Colonic mucosa (tissue), 4 donors: ENCODE measurements around the gene ST7. TPM values are rescaled to one million over a fixed set of nuclear protein-coding genes. Genes with fewer than 3 reads are reported as not detected.
"Not testable (repeated sequence)": the region's sequence is repeated elsewhere in the genome, so short reads cannot be mapped to it uniquely, and the experiment has no call there.

Experiments used
- DNase-seq: peaks from one replicate; pipeline ENCODE4 v3.0.0-alpha.2; 2020
- H3K27ac ChIP-seq: fragments of 200-600 bp; one replicate; pipeline ENCODE4 v1.8.0; 2021
- H3K27me3 ChIP-seq: fragments of 200-600 bp; one replicate; pipeline ENCODE4 v1.8.0; 2021
- H3K36me3 ChIP-seq: fragments of 200-600 bp; one replicate; pipeline ENCODE4 v1.8.0; 2021
- H3K4me1 ChIP-seq: fragments of 200-600 bp; one replicate; pipeline ENCODE4 v1.8.0; 2021; ENCODE audit warnings: mild to moderate bottlenecking
- H3K4me3 ChIP-seq: fragments of 200-600 bp; one replicate; pipeline ENCODE4 v1.8.0; 2021
- H3K9ac ChIP-seq, 2 donors: one replicate each; pipeline ENCODE4 v1.7.0; 2013; ENCODE audit warnings: control low read depth in 2 of 2, low read depth in 2 of 2, low read length in 2 of 2
- H3K9me3 ChIP-seq: fragments of 200-600 bp; one replicate; pipeline ENCODE4 v1.8.0; 2021
- intact Hi-C: fragments of 100-400 bp; cut with DNase I; formaldehyde crosslinking; loops from one replicate; pipeline ENCODE4 v1.14.1; 2022
- total RNA-seq, 2 donors: library from RNA; stranded (reverse); fragmentation: NEBNext Ultra II Directional in 1 of 2; extraction: Animal tissue kit (Norgen Biotek cat#: 25700) in 1 of 2; gene quantifications; one replicate each; pipeline ENCODE4 v1.2.1, GENCODE V29; 2021
- TF ChIP-seq, protein P1 (sequence below): fragments of 200-600 bp; IDR thresholded peaks from one replicate; pipeline ENCODE4 v1.8.0; 2022; ENCODE audit warnings: antibody characterized with exemption, mild to moderate bottlenecking
- donor health status: healthy.
- donor health status: DM: no; HTN: no; CAD: no.
- donor health status: DM: no; HTN: no; CAD: no.

Gene ST7
- total RNA-seq, 2 donors from 2014 or later = 10.6 to 12.2 TPM

DNA sequence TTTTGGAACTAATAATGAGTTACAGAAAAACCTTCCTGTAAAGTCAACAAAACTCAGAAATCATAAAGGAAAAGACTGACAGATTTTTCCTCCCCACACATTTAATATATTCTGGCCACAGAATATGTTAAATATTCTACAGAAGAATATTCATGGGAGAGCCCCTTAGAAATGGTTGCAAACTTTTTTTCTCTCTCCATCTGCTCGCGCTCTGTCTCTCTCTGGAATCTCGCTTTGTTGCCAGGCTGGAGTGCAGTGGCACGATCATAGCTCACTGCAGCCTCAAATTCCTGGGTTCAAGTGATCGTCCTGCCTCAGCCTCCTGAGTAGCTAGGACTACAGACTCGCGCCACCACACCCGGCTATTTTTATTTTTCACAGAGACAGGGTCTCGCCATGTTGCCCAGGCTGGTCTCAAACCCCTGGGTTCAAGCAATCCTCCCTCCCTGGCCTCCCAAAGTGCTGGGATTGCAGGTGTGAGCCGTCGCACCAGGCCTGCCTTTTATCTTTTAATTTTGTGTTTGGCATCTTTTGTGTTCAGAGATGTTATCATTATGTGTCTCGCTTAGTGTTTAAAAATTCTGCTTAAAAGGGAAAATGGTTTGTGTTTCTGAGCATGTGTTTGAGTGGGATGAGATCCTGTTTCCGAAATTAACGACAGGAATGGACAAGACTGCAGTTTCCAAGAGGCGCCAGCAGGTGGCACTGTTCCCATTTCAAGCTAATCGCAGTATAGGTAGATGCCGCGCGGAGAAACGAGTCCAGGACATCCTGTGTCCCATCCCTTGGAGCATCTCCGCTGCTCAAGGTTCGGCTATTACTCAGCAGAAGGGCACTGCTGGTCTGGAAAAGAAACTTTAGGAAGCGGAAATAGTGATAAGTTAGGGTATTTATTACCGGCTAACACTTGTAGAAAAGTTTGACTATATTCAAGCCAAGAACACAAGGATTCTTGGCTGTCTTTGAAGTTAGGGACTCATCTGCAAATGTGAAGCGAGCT, 23.1 kb upstream of the ST7 start:
- TF ChIP-seq, protein P1, sequence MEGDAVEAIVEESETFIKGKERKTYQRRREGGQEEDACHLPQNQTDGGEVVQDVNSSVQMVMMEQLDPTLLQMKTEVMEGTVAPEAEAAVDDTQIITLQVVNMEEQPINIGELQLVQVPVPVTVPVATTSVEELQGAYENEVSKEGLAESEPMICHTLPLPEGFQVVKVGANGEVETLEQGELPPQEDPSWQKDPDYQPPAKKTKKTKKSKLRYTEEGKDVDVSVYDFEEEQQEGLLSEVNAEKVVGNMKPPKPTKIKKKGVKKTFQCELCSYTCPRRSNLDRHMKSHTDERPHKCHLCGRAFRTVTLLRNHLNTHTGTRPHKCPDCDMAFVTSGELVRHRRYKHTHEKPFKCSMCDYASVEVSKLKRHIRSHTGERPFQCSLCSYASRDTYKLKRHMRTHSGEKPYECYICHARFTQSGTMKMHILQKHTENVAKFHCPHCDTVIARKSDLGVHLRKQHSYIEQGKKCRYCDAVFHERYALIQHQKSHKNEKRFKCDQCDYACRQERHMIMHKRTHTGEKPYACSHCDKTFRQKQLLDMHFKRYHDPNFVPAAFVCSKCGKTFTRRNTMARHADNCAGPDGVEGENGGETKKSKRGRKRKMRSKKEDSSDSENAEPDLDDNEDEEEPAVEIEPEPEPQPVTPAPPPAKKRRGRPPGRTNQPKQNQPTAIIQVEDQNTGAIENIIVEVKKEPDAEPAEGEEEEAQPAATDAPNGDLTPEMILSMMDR = peak; percentile 93
- no peaks in the 10 kb centered on the region for H3K4me1 ChIP-seq
- H3K4me3 ChIP-seq = no peak overlapping the region
- H3K9ac ChIP-seq = no peak overlapping the region
- no peaks in the 10 kb centered on the region for H3K9me3 ChIP-seq
- intact Hi-C loops = loop anchor here (5.0 to 10.0 kb wide), 2 partner anchors 55 to 197 kb away; no protein-coding TSS in a partner anchor
- no peak overlapping the region for H3K27ac ChIP-seq
- peak; percentile 81 for DNase-seq
- no peaks in the 10 kb centered on the region for H3K36me3 ChIP-seq
- no peaks in the 10 kb centered on the region for H3K27me3 ChIP-seq

DNA sequence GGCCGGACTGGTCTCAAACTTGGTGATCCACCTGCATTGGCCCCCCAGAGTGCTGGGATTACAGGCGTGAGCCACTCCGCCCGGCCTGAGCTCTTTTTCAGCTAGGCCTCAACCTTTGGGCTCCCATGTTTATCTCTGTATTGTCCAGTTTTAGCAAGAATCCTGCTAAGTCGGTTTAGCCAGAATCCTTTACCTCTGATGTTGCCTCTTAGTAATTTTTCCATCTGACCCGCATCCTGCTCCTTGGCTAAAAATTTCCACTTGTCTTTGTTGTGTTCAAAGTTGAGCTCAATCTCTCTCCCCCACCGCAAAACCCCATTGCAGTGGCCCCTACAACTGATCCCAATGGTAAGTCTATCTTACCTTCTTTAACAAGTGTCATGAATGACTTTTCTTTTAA, 20.7 kb upstream of the ST7 start:
- intact Hi-C loops = loop anchor here (5.0 to 10.0 kb wide), 2 partner anchors 52 to 195 kb away; no protein-coding TSS in a partner anchor
- no peak overlapping the region for H3K27ac ChIP-seq
- no peak for DNase-seq
- H3K9ac ChIP-seq = no peak overlapping the region
- H3K4me3 ChIP-seq = no peak overlapping the region
- no peaks in the 10 kb centered on the region for H3K9me3 ChIP-seq
- no peaks in the 10 kb centered on the region for H3K27me3 ChIP-seq
- TF ChIP-seq, protein P1 = no peak
- no peaks in the 10 kb centered on the region for H3K4me1 ChIP-seq
- no peaks in the 10 kb centered on the region for H3K36me3 ChIP-seq

DNA sequence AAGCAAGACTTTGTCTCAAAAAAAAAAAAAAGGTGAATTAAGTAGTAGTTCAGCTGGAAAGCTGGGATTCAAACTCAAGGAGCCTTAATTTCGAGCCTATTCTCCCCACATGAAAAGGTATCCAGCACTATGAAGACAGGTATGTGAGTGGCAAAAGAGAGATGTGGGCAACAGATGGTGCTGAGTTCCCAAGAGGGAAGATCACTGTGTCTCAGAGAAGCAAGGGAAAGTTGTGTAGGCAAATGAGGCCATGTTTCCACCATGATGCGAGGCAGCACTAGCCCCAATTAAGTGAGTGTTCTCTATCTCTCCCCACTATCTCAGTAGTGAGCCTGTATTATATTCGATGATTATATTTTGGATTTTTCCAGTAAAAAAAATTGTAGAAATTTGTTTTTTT, 19.8 kb upstream of the ST7 start:
- Histone ChIP-seq H3K9ac (no peak overlapping the region), H3K9me3 (no peaks in the 10 kb centered on the region), H3K4me3 (no peak overlapping the region), H3K27me3 (no peaks in the 10 kb centered on the region), H3K27ac (no peak overlapping the region), H3K4me1 (no peaks in the 10 kb centered on the region), H3K36me3 (no peaks in the 10 kb centered on the region)
- TF ChIP-seq, protein P1 = no peak
- no peak for DNase-seq
- intact Hi-C loops = loop anchor here (5.0 to 10.0 kb wide), 2 partner anchors 51 to 194 kb away; no protein-coding TSS in a partner anchor

DNA sequence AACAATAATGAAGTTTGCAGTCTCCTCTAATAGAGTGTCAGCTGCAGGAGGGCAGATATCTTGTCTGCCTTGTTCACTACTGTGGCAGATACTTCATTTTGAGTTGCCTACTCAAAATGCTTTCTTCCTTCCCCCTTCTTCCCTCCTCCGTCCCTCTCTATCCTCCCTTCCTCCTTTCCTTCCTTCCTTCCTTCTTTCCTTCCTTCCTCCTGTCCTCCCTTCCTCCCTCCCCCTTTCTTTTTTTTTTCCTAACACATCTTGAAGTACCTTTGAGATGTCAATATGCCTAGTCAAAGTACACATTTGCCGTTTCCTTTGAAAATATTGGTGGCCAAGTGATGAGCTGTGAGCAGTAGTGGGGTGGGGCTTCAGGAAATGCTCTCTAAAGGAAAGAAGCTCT, 18.7 kb upstream of the ST7 start:
- H3K27ac ChIP-seq = no peak overlapping the region
- H3K4me1 ChIP-seq = no peaks in the 10 kb centered on the region
- no peaks in the 10 kb centered on the region for H3K27me3 ChIP-seq
- H3K36me3 ChIP-seq = no peaks in the 10 kb centered on the region
- intact Hi-C loops = loop anchor here (5.0 to 10.0 kb wide), 2 partner anchors 50 to 193 kb away; no protein-coding TSS in a partner anchor
- no peak overlapping the region for H3K9ac ChIP-seq
- H3K4me3 ChIP-seq = no peak overlapping the region
- H3K9me3 ChIP-seq = no peaks in the 10 kb centered on the region
- no peak for DNase-seq
- TF ChIP-seq, protein P1 = no peak

DNA sequence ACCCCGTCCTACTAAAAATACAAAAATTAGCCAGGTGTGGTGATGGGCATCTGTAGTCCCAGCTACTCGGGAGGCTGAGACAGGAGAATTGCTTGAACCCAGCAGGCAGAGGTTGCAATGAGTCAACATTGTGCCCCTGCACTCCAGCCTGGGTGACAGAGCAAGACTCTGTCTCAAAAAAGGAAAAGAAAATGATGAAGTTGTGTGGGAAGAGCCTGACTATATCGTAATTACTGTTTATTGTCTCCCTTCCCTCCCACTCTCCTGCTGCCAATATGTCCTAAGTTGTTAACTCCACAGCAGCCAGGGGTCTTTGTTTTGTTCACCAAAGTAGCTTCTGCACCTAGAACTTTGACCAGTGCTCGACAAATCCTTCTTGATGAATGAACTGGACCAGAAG, 16.5 kb upstream of the ST7 start:
- H3K27me3 ChIP-seq, H3K36me3 ChIP-seq, DNase-seq, H3K4me1 ChIP-seq, H3K27ac ChIP-seq, H3K4me3 ChIP-seq, H3K9ac ChIP-seq, H3K9me3 ChIP-seq: not testable (repeated sequence)
- intact Hi-C loops = loop anchor here (10.0 kb wide), 1 partner anchor 48 kb away; no protein-coding TSS in a partner anchor
